Keratinocyte (primary cell): ENCODE data around the gene PKNOX2. TPM values are rescaled to one million over a fixed set of nuclear protein-coding genes. Genes with fewer than 3 reads are reported as not detected.

Experiments
- DNase-seq: peaks from one replicate; pipeline ENCODE4 v3.0.0-alpha.2; 2011; ENCODE audit warnings: low read depth, missing footprints, low spot score
- FAIRE-seq: peaks from 2 replicates; lab custom pipeline; 2011; peaks lifted over from hg19 to GRCh38; lab: Jason Lieb, UNC
- H2AFZ ChIP-seq: 2 replicates; pipeline ENCODE4 v1.6.0; 2012; ENCODE audit warnings: low read length, control low read depth, inconsistent platforms; ENCODE audit not compliant: control insufficient read depth
- H3K27ac ChIP-seq: 2 replicates; pipeline ENCODE4 v1.5.1; 2011; ENCODE audit warnings: low read length; ENCODE audit not compliant: control insufficient read depth, insufficient read depth
- H3K27me3 ChIP-seq: 3 replicates; pipeline ENCODE4 v1.6.0; 2011; ENCODE audit warnings: low read length; ENCODE audit not compliant: control insufficient read depth, insufficient read depth; ENCODE audit errors: extremely low read depth
- H3K36me3 ChIP-seq, 2 experiments: 2 replicates in 1 of 2; 3 replicates in 1 of 2; pipeline ENCODE4 v1.5.1; 2011; ENCODE audit warnings: low read length in 2 of 2, mild to moderate bottlenecking in 1 of 2; ENCODE audit not compliant: control insufficient read depth in 2 of 2, insufficient read depth in 2 of 2; ENCODE audit errors: extremely low read depth in 1 of 2
- H3K4me1 ChIP-seq: 3 replicates; pipeline ENCODE4 v1.5.1; 2011; ENCODE audit warnings: low read length; ENCODE audit not compliant: control insufficient read depth, insufficient read depth; ENCODE audit errors: extremely low read depth
- H3K4me2 ChIP-seq: 3 replicates; pipeline ENCODE4 v1.6.0; 2011; ENCODE audit warnings: low read depth, low read length; ENCODE audit not compliant: control insufficient read depth, insufficient read depth; ENCODE audit errors: extremely low read depth
- H3K4me3 ChIP-seq, 3 experiments: fragments of 200-600 bp in 1 of 3; sonication (generic) in 1 of 3; 2 replicates in 2 of 3; 3 replicates in 1 of 3; pipeline ENCODE4 v1.5.1; 2011 to 2016; ENCODE audit warnings: low read length in 3 of 3, mild to moderate bottlenecking in 3 of 3, control low read depth in 2 of 3, inconsistent platforms in 1 of 3, low read depth in 1 of 3, mixed read lengths in 1 of 3, mixed run types in 1 of 3, moderate library complexity in 1 of 3; ENCODE audit not compliant: control insufficient read depth in 2 of 3, insufficient read depth in 2 of 3; ENCODE audit errors: extremely low read depth in 1 of 3
- H3K79me2 ChIP-seq: 2 replicates; pipeline ENCODE4 v1.6.0; 2012; ENCODE audit warnings: low read length; ENCODE audit not compliant: control insufficient read depth, insufficient read depth
- H3K9ac ChIP-seq: 3 replicates; pipeline ENCODE4 v1.6.0; 2011; ENCODE audit warnings: low read length; ENCODE audit not compliant: control insufficient read depth, insufficient read depth; ENCODE audit errors: extremely low read depth
- H3K9me1 ChIP-seq: 3 replicates; pipeline ENCODE4 v1.6.0; 2011; ENCODE audit warnings: low read length; ENCODE audit not compliant: control insufficient read depth, insufficient read depth; ENCODE audit errors: extremely low read depth
- H3K9me3 ChIP-seq: 2 replicates; pipeline ENCODE4 v1.5.1; 2012; ENCODE audit warnings: low read depth, low read length; ENCODE audit not compliant: control insufficient read depth
- H4K20me1 ChIP-seq: 3 replicates; pipeline ENCODE4 v1.6.0; 2011; ENCODE audit warnings: low read length; ENCODE audit not compliant: control insufficient read depth, insufficient read depth; ENCODE audit errors: extremely low read depth
- CTCF ChIP-seq, 3 experiments: IDR thresholded peaks in 1 of 3; conservative IDR thresholded peaks in 1 of 3; optimal IDR thresholded peaks in 1 of 3; 2 replicates in 2 of 3; 3 replicates in 1 of 3; pipeline versions ENCODE3 to v1.5.1; 2011; ENCODE audit warnings: low read length in 3 of 3, mild to moderate bottlenecking in 3 of 3, moderate library complexity in 2 of 3, control low read depth in 1 of 3, inconsistent platforms in 1 of 3; ENCODE audit not compliant: insufficient read depth in 2 of 3; ENCODE audit errors: extremely low read depth in 1 of 3
- EZH2 ChIP-seq: IDR thresholded peaks from one replicate; pipeline ENCODE4 v1.6.1; 2012; ENCODE audit warnings: inconsistent platforms, mild to moderate bottlenecking, low read length, moderate library complexity
- dilution Hi-C: fragments of 300-500 bp; cut with MboI; formaldehyde crosslinking; loops from one replicate; pipeline ENCODE4 v1.7.0; 2020; ENCODE audit warnings: low sequenced_read_pairs; ENCODE audit not compliant: extremely low pct_ligation_motif_present
- polyA plus RNA-seq, 5 experiments: library from polyadenylated mRNA; depleted of rRNA in 3 of 5; stranded (reverse) in 3 of 5; stranded (forward) in 1 of 5; unstranded in 1 of 5; fragments of >200 nt; gene quantifications; 1 replicate in 1 of 5; 2 replicates in 3 of 5; 3 replicates in 1 of 5; pipeline versions ENCODE4 v1.2.1 to v1.2.3, GENCODE V29; 2011 to 2012; ENCODE audit warnings: missing spikeins in 2 of 5, low read depth in 1 of 5, low replicate concordance in 1 of 5

PKNOX2 gene
- polyA plus RNA-seq, 1 donor (not counting 4 experiments of a cell fraction or from before 2014, with no cell fraction given), result 0.05 TPM

- Histone ChIP-seq H2AFZ (no peak overlapping the region), H4K20me1 (no peaks in the 10 kb centered on the region), H3K79me2 (no peaks in the 10 kb centered on the region), H3K4me2 (no peak overlapping the region), H3K9me1 (no peaks in the 10 kb centered on the region), H3K36me3 (peaks cover 22 to 33% of the 10 kb centered on the region in 2 experiments), H3K4me1 (no peaks in the 10 kb centered on the region), H3K27ac (no peak overlapping the region), H3K9me3 (no peaks in the 10 kb centered on the region), H3K4me3 (no peak overlapping the region), H3K9ac (no peak overlapping the region), H3K27me3 (no peaks in the 10 kb centered on the region)
- no peak for FAIRE-seq
- dilution Hi-C loops, result no loop called here
- DNase-seq, result no peak
- TF ChIP-seq CTCF (optimal IDR thresholded peaks at IDR 0.05 in 1 of 3, IDR thresholded peaks at IDR 0.05 in 1 of 3, conservative IDR thresholded peaks at IDR 0.05 in 1 of 3; ENCODE audit: extremely low read depth in 1 of 3, insufficient read depth in 2 of 3, low read length in 3 of 3) (no peak), EZH2 (no peak)
These were observed 291.3 kb downstream of the PKNOX2 start for GRCh38 chr11:125455851-125456250.

- H4K20me1 ChIP-seq, result no peaks in the 10 kb centered on the region
- H3K4me3 ChIP-seq, result no peak overlapping the region
- H3K36me3 ChIP-seq, result peaks cover 28 to 37% of the 10 kb centered on the region in 2 experiments
- DNase-seq (no peak), FAIRE-seq (no peak)
- no peaks in the 10 kb centered on the region for H3K27me3 ChIP-seq
- H2AFZ ChIP-seq, result no peak overlapping the region
- no peaks in the 10 kb centered on the region for H3K9me1 ChIP-seq
- H3K27ac ChIP-seq, result no peak overlapping the region
- no peak overlapping the region for H3K4me2 ChIP-seq
- no peak overlapping the region for H3K9ac ChIP-seq
- no peaks in the 10 kb centered on the region for H3K9me3 ChIP-seq
- dilution Hi-C loops, result no loop called here
- no peaks in the 10 kb centered on the region for H3K4me1 ChIP-seq
- TF ChIP-seq EZH2, result no peak
- no peak for TF ChIP-seq CTCF (optimal IDR thresholded peaks at IDR 0.05 in 1 of 3, IDR thresholded peaks at IDR 0.05 in 1 of 3, conservative IDR thresholded peaks at IDR 0.05 in 1 of 3; ENCODE audit: extremely low read depth in 1 of 3, insufficient read depth in 2 of 3, low read length in 3 of 3)
- no peaks in the 10 kb centered on the region for H3K79me2 ChIP-seq
These were observed 293.3 kb downstream of the PKNOX2 start for GRCh38 chr11:125457814-125458343.
